Body of pancreas (tissue), 4 donors: Measurements from ENCODE around the gene SPATA13.

Experiments
- CTCF ChIP-seq, 7 experiments: fragments of 450-650 bp in 4 of 7; fragments of 200-600 bp in 3 of 7; sonication (generic) in 3 of 7; IDR thresholded peaks; one replicate each; pipeline ENCODE4 v1.5.1; 2016 to 2019; ENCODE audit warnings: antibody characterized with exemption in 7 of 7
- POLR2A ChIP-seq, 3 donors: fragments of 450-650 bp; IDR thresholded peaks; one replicate each; pipeline ENCODE4 v1.6.1; 2016; ENCODE audit warnings: antibody characterized with exemption in 3 of 3, mild to moderate bottlenecking in 2 of 3

GRCh38 chr13:24151864-24152263 lies 8.7 kb upstream of the SPATA13 start:
- TF ChIP-seq POLR2A (IDR thresholded peaks at IDR 0.05) (no peak), CTCF (IDR thresholded peaks at IDR 0.05) (no peak)
